Coronary artery (tissue), 2 donors: ENCODE data around the gene CD96.

Source experiments
- DNase-seq: peaks from one replicate; pipeline ENCODE4 v3.0.0-alpha.2; 2017; ENCODE audit warnings: low spot score
- H3K27ac ChIP-seq, 2 donors: fragments of 200-600 bp; sonication (generic); one replicate each; pipeline ENCODE4 v1.5.1; 2016 to 2019
- H3K4me3 ChIP-seq: fragments of 200-600 bp; sonication (generic); 2 replicates; pipeline ENCODE4 v1.5.1; 2016; ENCODE audit warnings: mild to moderate bottlenecking, moderate library complexity
- TF ChIP-seq, protein P1 (sequence below): fragments of 200-600 bp; sonication (generic); IDR thresholded peaks from one replicate; pipeline ENCODE4 v1.5.1; 2019; ENCODE audit warnings: antibody characterized with exemption

CD96 gene

DNA sequence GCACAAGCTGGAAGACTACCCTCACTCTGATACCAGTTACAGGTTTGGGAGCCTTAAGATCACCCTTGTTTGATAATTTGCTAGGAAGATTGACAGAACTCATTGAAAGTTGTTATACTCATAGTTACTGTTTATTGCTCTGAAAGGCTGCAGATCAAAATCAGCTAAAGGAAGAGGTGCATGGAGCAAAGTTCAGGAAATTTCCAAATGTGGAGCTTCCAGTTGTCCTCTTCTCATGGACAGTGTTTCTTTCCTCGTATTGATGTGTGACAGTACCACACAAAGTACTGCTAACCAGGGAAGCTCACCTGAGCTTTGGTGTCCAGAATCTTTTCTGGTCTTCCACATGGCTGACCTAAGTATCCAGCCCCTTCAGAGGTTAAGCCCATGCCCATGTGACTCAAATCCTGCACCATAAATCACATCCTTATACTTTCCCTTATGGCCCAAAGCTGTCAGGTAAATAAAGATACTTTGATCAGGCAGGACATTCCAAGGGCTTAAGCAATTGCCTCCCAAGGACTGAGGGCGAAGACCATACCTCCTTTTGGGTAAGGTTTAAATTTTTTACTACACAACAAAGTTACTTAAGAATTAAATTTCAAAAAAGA, 146.3 kb downstream of the CD96 start:
- TF ChIP-seq, protein P1, sequence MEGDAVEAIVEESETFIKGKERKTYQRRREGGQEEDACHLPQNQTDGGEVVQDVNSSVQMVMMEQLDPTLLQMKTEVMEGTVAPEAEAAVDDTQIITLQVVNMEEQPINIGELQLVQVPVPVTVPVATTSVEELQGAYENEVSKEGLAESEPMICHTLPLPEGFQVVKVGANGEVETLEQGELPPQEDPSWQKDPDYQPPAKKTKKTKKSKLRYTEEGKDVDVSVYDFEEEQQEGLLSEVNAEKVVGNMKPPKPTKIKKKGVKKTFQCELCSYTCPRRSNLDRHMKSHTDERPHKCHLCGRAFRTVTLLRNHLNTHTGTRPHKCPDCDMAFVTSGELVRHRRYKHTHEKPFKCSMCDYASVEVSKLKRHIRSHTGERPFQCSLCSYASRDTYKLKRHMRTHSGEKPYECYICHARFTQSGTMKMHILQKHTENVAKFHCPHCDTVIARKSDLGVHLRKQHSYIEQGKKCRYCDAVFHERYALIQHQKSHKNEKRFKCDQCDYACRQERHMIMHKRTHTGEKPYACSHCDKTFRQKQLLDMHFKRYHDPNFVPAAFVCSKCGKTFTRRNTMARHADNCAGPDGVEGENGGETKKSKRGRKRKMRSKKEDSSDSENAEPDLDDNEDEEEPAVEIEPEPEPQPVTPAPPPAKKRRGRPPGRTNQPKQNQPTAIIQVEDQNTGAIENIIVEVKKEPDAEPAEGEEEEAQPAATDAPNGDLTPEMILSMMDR, result no peak
- H3K4me3 ChIP-seq, result no peak overlapping the region
- no peak overlapping the region for H3K27ac ChIP-seq
- DNase-seq, result no peak

- no peak overlapping the region for H3K4me3 ChIP-seq
- no peak for DNase-seq
- TF ChIP-seq, protein P1, result no peak
- no peak overlapping the region for H3K27ac ChIP-seq
Measured at GRCh38 chr3:111690242-111690641, 148.2 kb downstream of the CD96 start.

DNA sequence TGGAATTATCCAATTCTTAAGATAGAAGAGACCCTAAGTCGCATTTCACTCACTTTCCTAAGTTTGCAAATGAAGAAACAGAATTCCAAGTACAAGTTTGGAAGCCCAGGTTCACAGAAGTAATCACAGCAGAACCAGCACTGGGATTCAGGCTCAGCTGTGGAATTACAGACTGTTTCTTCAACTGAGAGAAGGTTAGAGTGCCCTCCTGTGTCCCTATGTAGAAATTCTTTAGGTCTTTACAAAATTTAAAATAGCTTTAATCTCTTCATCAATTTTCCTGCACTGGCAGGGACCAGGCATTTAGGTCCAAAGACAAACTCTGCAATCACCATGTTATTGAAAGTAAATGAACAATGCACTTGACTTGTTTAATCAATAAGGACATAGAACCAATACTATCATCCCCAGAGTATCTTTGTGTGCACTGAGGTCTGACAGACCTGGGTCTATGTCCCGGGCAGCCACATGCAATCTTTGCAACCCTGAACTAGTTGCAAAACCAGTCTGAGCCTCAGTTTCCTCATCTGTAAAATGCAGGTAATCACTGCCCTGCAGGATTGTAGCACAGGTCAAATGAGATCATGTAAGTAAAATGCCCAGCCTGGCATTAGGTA, 149.4 kb downstream of the CD96 start:
- no peak for DNase-seq
- TF ChIP-seq, protein P1, result no peak
- no peak overlapping the region for H3K27ac ChIP-seq

GRCh38 chr3:111692593-111693552, 150.9 kb downstream of the CD96 start:
- TF ChIP-seq, protein P1, result no peak
- no peak overlapping the region for H3K27ac ChIP-seq

More for the DNA sequence above, 149.4 kb downstream of the CD96 start:
- H3K4me3 ChIP-seq, result no peak overlapping the region

DNA sequence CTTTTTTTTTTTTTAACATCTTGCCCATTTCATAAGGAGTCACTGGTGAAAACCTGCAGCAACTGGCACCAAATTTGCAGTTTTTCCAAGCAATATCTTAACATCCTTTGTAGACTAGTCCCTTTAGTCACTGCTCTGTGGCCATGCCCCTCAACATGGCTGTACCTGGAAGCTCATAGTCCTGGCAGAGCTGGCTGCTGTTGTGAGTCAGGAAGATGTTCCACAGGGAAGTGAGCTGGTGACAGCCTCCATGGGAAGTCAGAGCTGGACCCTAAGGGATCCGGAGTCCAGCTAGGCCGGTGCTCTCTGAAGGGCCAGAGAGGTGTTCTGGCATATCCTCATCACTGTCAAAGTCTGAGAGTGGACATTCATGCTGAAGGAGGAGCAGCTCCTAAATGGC, 152.5 kb downstream of the CD96 start:
- Histone ChIP-seq H3K27ac (no peak overlapping the region), H3K4me3 (no peak overlapping the region)
- TF ChIP-seq, protein P1, result no peak
- no peak for DNase-seq

More at GRCh38 chr3:111692593-111693552, 150.9 kb downstream of the CD96 start:
- DNase-seq, result no peak
- H3K4me3 ChIP-seq, result no peak overlapping the region

GRCh38 chr3:111695636-111696117, 153.7 kb downstream of the CD96 start:
- no peak for DNase-seq
- Histone ChIP-seq H3K4me3 (no peak overlapping the region), H3K27ac (no peak overlapping the region)
- TF ChIP-seq, protein P1, result no peak
